ENCODE measurements around the gene NEMP2. TPM values are rescaled to one million over a fixed set of nuclear protein-coding genes. Genes with fewer than 3 reads are reported as not detected.

NEMP2 gene
- total RNA-seq, 2 experiments from 2014 or later: 28.8 to 30.0 TPM

DNA sequence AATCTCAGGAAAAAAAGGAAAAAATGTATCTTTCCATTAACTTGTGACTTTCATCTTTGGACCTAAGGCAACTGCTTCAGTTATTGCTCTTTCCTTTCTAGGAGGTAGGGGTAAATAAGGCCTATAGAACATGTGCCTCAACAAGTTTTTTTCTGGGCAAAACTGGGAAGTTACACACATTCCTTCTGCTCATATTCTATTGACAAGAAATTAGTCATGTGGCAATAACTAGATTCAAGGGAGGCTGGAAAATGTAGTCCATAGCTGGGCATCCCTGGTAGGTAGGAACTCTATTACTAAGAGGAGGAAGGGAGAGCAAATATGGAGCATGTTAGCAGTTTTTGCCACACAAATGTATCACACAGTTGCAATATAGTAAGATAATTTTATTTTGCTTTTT, 37.7 kb upstream of the NEMP2 start:
- H3K27me3 Mint-ChIP-seq: no peaks in the 10 kb centered on the region

DNA sequence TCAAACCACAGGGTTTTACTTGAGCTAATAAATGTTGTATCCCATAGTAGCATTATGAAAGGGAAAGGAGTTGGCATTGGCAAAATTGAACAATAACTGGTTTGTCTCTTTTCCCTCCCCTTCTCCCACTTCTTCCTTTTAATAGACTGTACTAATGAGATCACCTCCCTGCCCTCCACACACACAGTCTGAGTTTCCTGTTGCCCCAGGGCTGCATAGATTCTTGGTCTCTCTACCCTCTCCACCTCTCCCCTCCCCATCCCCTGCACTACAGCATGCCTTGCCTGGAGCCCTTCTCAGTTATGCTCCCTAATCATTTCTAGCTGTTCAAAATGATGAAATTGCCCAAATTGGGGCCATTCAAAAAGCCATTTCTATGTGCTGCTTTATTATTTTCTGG, 37.2 kb upstream of the NEMP2 start:
- ChIA-PET CTCF (no interaction called here), POLR2A (no interaction called here)
- peaks cover 14% of the 10 kb centered on the region for H3K4me1 Mint-ChIP-seq (ENCODE audit: low read depth)

More for the DNA sequence above, 37.7 kb upstream of the NEMP2 start:
- H3K9me3 Mint-ChIP-seq: peaks cover 8% of the 10 kb centered on the region
- CTCF ChIA-PET: no interaction called here
- DNase-seq: no peak
- H3K4me1 Mint-ChIP-seq (ENCODE audit: low read depth): peaks cover 12% of the 10 kb centered on the region
- POLR2A ChIA-PET: no interaction called here
- intact Hi-C loops (cut with micrococcal nuclease): no loop called here
- H3K36me3 Mint-ChIP-seq: peaks cover 6% of the 10 kb centered on the region
- H3K4me3 Mint-ChIP-seq: no peak overlapping the region
- H3K27ac Mint-ChIP-seq: no peak overlapping the region

DNA sequence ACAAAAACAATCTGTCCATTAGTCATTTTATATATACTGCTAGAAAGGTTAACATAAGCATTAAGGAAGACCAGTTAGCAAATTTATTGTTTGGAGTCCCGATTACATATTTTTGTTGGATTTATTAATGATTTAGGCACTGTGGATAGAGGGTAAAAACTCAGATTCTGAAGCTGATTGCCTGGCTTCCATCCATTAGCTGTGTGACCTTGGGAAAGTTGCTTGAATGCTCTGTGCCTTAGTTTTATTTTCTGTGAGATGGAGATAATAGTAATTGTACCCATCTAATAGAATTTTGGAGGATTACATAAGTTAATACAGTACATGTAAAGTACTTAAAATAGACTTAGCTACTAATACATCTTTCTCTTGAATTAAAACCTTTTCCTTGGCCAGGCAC, 36.3 kb upstream of the NEMP2 start:
- no peak for DNase-seq
- Mint-ChIP-seq H3K4me1 (ENCODE audit: low read depth) (peaks cover 18% of the 10 kb centered on the region), H3K36me3 (peaks cover 8% of the 10 kb centered on the region), H3K27me3 (no peaks in the 10 kb centered on the region), H3K4me3 (no peak overlapping the region), H3K9me3 (peaks cover 17% of the 10 kb centered on the region), H3K27ac (no peak overlapping the region)
- intact Hi-C loops (cut with micrococcal nuclease): no loop called here
- CTCF ChIA-PET: no interaction called here
- POLR2A ChIA-PET: no interaction called here

More for the DNA sequence above, 37.2 kb upstream of the NEMP2 start:
- intact Hi-C loops (cut with micrococcal nuclease): no loop called here
- no peak overlapping the region for H3K4me3 Mint-ChIP-seq
- H3K27ac Mint-ChIP-seq: no peak overlapping the region
- no peak for DNase-seq
- H3K9me3 Mint-ChIP-seq: peaks cover 12% of the 10 kb centered on the region
- no peaks in the 10 kb centered on the region for H3K27me3 Mint-ChIP-seq
- peaks cover 8% of the 10 kb centered on the region for H3K36me3 Mint-ChIP-seq

DNA sequence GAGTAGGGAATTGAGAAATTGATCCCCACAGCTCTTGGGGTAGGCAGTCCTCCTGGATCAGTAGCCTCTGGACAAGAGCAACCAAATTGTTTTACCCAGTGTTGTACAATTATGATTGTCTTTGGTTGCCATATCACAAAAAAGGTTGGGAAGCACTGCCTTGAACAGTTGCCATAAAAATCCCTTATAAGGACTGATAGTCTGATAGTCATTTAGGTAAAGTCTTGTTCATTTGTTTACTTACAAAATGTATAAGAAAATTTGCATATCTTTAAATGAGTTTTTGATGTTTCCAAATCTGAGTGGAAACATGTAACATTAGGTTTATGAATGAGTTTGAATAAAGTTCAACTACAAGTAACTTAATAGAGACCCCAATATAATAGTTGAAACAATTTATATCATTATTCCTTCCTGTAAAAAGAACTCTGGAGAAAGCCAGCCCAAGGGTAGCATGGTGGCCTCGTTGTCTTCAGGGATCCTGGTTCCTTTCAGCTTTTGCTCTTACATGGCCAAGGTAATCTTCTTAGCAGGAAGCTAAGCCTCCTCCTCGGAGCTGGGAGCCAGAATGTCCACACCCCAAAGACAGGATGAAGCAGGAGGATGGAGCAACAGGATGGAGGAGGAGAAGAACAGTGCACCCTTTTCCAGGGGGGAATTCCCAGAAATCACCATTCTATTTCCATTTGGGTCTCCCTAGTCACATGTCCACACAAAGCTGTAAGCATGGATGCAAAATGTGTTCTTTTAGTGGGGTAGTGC, 35.7 kb upstream of the NEMP2 start:
- Mint-ChIP-seq H3K4me1 (ENCODE audit: low read depth) (peaks cover 14% of the 10 kb centered on the region), H3K27ac (no peak overlapping the region), H3K9me3 (peaks cover 17% of the 10 kb centered on the region), H3K4me3 (no peak overlapping the region), H3K36me3 (peaks cover 8% of the 10 kb centered on the region), H3K27me3 (no peaks in the 10 kb centered on the region)
- ChIA-PET POLR2A (no interaction called here), CTCF (interaction anchor here (0.7 kb wide), 1 partner anchor 225 kb away, joined by 3 read pairs; no protein-coding TSS in a partner anchor)
- intact Hi-C loops (cut with micrococcal nuclease): no loop called here
- no peak for DNase-seq

DNA sequence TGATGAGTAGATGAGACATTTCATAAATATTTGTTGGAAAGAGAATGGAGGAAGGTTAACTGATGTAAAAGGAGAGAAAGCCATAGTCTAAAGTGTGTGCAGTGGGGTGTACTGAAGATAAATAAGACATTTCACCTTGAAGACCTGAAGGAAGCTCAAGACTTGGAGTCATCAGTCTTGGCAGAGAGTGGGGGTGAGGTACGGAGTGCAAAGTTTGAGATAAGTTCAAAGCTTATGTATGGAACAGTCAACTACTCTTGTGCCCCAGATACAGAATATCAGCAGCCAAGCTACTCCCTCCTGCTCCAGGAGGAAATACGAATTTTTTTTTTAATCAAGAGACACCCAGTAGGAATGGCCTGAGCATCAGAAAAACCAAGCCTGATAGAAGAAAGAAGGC, 30.3 kb upstream of the NEMP2 start:
- H3K4me1 Mint-ChIP-seq (ENCODE audit: low read depth): peaks cover 23% of the 10 kb centered on the region
- H3K36me3 Mint-ChIP-seq: peaks cover 7% of the 10 kb centered on the region
- no peak overlapping the region for H3K4me3 Mint-ChIP-seq
- no peak for DNase-seq
- H3K27ac Mint-ChIP-seq: no peak overlapping the region
- ChIA-PET POLR2A (interaction anchor here (0.5 kb wide), 1 partner anchor 31 kb away, joined by 3 read pairs; no protein-coding TSS in a partner anchor), CTCF (no interaction called here)
- peaks cover 17% of the 10 kb centered on the region for H3K9me3 Mint-ChIP-seq
- intact Hi-C loops (cut with micrococcal nuclease): no loop called here
- H3K27me3 Mint-ChIP-seq: no peaks in the 10 kb centered on the region

DNA sequence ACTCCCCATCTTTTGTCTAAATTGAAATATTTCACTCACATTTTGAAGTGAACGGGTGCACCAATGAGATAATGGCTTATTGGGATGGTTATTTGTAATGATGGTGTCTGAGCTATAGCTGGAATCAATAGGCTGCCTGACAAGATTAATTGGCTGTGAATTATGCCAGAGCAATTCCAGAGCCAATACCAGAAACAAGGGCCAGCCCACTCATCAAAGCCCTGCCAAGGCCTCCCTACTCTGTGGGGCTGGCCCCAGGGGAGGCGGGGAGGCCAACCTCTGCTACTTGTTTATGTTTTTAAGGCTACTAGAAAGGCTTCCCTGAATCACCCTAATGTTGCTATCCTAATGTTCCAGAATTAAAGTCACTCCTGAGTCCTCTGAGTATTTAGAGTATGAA, 29.1 kb upstream of the NEMP2 start:
- Mint-ChIP-seq H3K4me3 (no peak overlapping the region), H3K36me3 (peaks cover 7% of the 10 kb centered on the region), H3K4me1 (ENCODE audit: low read depth) (peaks cover 23% of the 10 kb centered on the region), H3K27ac (no peak overlapping the region), H3K9me3 (peaks cover 17% of the 10 kb centered on the region), H3K27me3 (no peaks in the 10 kb centered on the region)
- ChIA-PET CTCF (no interaction called here), POLR2A (no interaction called here)
- intact Hi-C loops (cut with micrococcal nuclease): no loop called here
- no peak for DNase-seq

DNA sequence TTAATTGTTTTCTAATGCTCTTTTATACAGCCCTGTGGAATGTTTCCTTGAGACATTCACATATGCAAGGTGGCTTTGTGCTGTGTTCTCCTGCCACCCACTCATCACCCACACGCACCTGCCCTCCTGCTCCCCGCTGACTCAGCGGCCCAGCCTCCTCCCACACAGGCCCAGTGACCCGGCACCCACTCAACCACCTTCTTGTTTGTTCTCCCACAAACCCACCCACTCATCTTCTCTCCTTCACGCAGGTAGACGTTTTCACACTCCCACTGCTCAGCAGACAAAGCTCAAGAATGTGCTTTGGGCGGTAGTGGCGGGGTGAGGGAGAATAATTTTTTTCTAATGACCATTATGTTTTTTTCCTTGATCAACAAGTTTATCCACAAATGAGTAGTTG, 28.6 kb upstream of the NEMP2 start:
- Mint-ChIP-seq H3K36me3 (peaks cover 7% of the 10 kb centered on the region), H3K4me1 (ENCODE audit: low read depth) (peaks cover 23% of the 10 kb centered on the region), H3K4me3 (no peak overlapping the region), H3K9me3 (peaks cover 16% of the 10 kb centered on the region), H3K27me3 (no peaks in the 10 kb centered on the region), H3K27ac (peak overlapping the region; percentile 34)
- DNase-seq: peak; percentile 58
- intact Hi-C loops (cut with micrococcal nuclease): no loop called here
- CTCF ChIA-PET: no interaction called here
- POLR2A ChIA-PET: no interaction called here

DNA sequence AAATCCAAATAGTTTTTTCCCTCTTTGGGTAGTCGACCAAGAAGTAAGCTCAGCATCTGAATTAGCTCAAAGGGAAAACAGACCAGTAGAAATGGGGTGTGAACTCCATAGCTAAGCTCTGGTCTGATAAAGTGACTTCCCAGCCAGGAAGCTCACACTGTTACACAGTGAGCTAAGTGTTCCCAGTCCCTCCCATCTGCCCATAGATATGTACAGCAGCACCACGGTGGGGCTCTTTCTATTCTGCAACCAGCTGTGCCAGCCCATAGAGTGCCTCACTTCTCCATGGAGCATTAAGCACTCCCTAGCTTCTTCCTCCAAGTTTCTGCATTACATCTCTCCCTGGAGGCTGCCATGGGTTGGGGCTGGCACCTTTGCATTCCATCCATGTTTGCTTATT, 27.6 kb upstream of the NEMP2 start:
- Mint-ChIP-seq H3K4me3 (no peak overlapping the region), H3K36me3 (peaks cover 1% of the 10 kb centered on the region), H3K4me1 (ENCODE audit: low read depth) (peaks cover 23% of the 10 kb centered on the region), H3K27ac (no peak overlapping the region), H3K9me3 (peaks cover 10% of the 10 kb centered on the region), H3K27me3 (no peaks in the 10 kb centered on the region)
- DNase-seq: no peak
- ChIA-PET POLR2A (no interaction called here), CTCF (no interaction called here)
- intact Hi-C loops (cut with micrococcal nuclease): no loop called here

DNA sequence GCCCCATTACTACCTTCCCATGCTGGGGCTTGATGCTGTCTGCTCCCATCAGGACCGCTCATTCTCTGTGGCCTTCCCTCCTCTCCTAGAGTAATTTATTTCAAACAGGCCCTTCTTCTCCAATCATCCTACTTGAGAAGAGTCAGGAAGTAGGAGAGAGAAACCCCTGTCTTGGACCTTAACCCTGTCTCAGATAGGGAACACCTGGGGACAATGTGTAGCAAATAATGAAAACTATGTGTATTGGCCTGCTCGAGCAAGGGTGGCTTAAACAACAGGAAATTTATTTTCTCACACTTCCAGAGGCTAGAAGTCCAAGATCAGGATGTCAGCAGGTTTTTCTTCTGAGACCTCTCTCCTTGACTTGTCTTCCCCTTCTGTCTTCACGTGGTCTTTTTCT, 26.6 kb upstream of the NEMP2 start:
- POLR2A ChIA-PET: no interaction called here
- Mint-ChIP-seq H3K4me3 (no peak overlapping the region), H3K27me3 (no peaks in the 10 kb centered on the region), H3K9me3 (peaks cover 2% of the 10 kb centered on the region), H3K36me3 (no peaks in the 10 kb centered on the region), H3K4me1 (ENCODE audit: low read depth) (peaks cover 19% of the 10 kb centered on the region), H3K27ac (no peak overlapping the region)
- CTCF ChIA-PET: no interaction called here
- DNase-seq: no peak
- intact Hi-C loops (cut with micrococcal nuclease): no loop called here

DNA sequence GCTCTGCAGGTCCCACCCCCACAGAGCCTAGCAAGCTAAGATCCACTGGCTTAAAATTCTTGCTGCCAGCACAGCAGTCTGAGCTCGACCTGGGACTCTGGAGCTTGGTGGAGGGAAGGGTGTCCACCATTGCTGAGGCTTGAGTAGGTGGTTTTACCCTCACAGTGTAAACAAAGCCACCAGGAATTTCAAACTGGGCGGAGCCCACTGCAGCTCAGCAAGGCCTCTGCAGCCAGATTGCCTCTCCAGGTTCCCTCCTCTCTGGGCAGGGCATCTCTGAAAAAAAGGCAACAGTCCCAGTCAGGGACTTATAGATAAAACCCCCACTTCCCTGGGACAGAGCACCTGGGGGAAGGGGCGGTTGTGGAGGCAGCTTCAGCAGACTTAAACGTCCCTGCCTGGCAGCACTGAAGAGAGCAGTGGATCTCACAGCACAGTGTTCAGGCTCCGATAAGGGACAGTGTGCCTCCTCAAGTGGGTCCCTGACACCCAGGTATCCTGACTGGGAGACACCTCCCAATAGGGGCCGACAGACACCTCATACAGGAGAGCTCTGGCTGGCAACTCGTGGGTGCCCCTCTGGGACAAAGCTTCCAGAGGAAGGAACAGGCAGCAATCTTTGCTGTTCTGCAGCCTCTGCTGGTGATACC, 20.0 kb upstream of the NEMP2 start:
- no peak for DNase-seq
- Mint-ChIP-seq H3K9me3 (peaks cover 2% of the 10 kb centered on the region), H3K4me3 (no peak overlapping the region), H3K27me3 (no peaks in the 10 kb centered on the region), H3K36me3 (peaks cover 4% of the 10 kb centered on the region), H3K27ac (no peak overlapping the region), H3K4me1 (ENCODE audit: low read depth) (peaks cover 6% of the 10 kb centered on the region)
- intact Hi-C loops (cut with micrococcal nuclease): no loop called here
- ChIA-PET CTCF (no interaction called here), POLR2A (no interaction called here)

DNA sequence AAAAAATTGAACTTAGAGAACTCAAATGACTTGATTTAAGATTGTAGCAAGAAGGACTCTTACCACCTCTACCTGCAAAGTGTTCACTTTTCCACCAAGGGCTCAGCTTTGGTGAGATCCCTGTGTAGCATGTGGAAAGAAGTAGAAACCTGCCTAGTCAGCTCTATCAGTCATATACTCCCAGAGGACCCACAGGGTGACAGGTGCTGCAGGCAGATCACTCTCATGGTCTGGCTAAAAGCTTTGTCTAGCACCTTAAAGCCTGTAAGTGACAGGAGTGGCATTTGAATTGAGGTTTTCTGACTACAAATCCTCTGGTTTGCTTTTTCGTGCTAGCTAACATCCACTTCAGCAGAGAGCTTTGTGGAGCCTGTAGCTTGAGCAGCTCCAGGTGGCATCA, 18.7 kb upstream of the NEMP2 start:
- Mint-ChIP-seq H3K9me3 (peaks cover 2% of the 10 kb centered on the region), H3K4me3 (no peak overlapping the region), H3K27me3 (no peaks in the 10 kb centered on the region), H3K36me3 (peaks cover 4% of the 10 kb centered on the region), H3K4me1 (ENCODE audit: low read depth) (peaks cover 6% of the 10 kb centered on the region), H3K27ac (no peak overlapping the region)
- ChIA-PET POLR2A (interaction anchor here (0.7 kb wide), 1 partner anchor 211 kb away, joined by 3 read pairs; no protein-coding TSS in a partner anchor), CTCF (no interaction called here)
- intact Hi-C loops (cut with micrococcal nuclease): no loop called here
- DNase-seq: no peak

DNA sequence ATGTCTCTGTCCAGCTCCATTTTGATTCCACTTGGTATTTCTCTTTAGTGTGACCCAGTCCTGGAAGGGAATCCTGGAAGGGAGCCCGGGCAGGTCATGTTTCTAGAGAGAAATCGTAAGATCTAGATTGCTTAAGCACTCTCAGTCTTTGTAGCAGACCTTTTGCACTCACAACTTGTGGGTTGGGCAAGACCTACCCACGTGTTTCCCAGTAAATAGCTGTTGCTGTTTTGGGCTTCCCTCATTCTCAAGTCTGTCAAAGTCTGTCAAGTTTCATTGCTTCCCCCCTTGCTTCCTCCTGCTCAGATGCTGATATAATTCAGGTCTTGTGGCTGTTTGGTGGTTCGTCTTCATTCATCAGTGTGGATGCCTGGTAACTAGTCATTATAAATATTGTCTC, 17.4 kb upstream of the NEMP2 start:
- ChIA-PET POLR2A (no interaction called here), CTCF (interaction anchor here (0.9 to 1.3 kb wide), 2 partner anchors 72 to 128 kb away, joined by 3 to 4 read pairs; no protein-coding TSS in a partner anchor)
- Mint-ChIP-seq H3K36me3 (peaks cover 4% of the 10 kb centered on the region), H3K4me1 (ENCODE audit: low read depth) (peaks cover 6% of the 10 kb centered on the region), H3K9me3 (no peaks in the 10 kb centered on the region), H3K4me3 (no peak overlapping the region), H3K27ac (no peak overlapping the region), H3K27me3 (no peaks in the 10 kb centered on the region)
- intact Hi-C loops (cut with micrococcal nuclease): no loop called here
- DNase-seq: no peak

DNA sequence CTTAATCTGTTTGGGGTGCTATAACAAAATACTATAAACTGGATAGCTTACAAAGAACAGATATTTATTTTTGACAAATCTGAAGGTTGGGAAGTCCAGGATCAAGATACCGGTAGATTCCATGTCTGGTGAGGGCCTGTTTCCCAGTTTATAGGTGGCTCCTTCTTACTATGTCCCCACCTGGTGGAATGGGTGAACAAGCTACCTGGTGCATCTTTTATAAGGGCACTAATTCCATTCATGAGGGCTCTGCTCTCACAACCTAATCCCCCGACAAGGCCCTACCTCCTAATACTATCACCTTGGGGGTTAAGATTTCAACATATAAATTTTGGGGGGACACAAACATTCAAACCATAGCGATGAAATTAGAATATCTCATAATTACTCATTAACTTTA, 15.6 kb upstream of the NEMP2 start:
- H3K4me3 Mint-ChIP-seq: no peak overlapping the region
- no peaks in the 10 kb centered on the region for H3K9me3 Mint-ChIP-seq
- intact Hi-C loops (cut with micrococcal nuclease): no loop called here
- no peak for DNase-seq
- POLR2A ChIA-PET: no interaction called here
- H3K36me3 Mint-ChIP-seq: peaks cover under 1% of the 10 kb centered on the region
- no peaks in the 10 kb centered on the region for H3K27me3 Mint-ChIP-seq
- H3K4me1 Mint-ChIP-seq (ENCODE audit: low read depth): peaks cover 10% of the 10 kb centered on the region
- no peak overlapping the region for H3K27ac Mint-ChIP-seq
- CTCF ChIA-PET: no interaction called here
